ENCODE data around the gene CDH3.

The CDH3 gene

GRCh38 chr16:68642047-68642435, 3.1 kb upstream of the CDH3 start:
- TF ChIP-seq CTCF (IDR thresholded peaks at IDR 0.05; ENCODE audit: extremely low read depth, missing control alignments) = no peak
- no peak for DNase-seq (ENCODE audit: low spot score)

GRCh38 chr16:68642436-68643101, 2.5 kb upstream of the CDH3 start:
- TF ChIP-seq CTCF (IDR thresholded peaks at IDR 0.05; ENCODE audit: extremely low read depth, missing control alignments) = no peak
- peak; percentile 9 for DNase-seq (ENCODE audit: low spot score)

- DNase-seq (ENCODE audit: low spot score) = no peak
- TF ChIP-seq CTCF (IDR thresholded peaks at IDR 0.05; ENCODE audit: extremely low read depth, missing control alignments) = no peak
Measured at GRCh38 chr16:68643227-68643626, 1.9 kb upstream of the CDH3 start.

- no peak for TF ChIP-seq CTCF (IDR thresholded peaks at IDR 0.05; ENCODE audit: extremely low read depth, missing control alignments)
- DNase-seq (ENCODE audit: low spot score) = no peak
Measured at GRCh38 chr16:68643847-68644246, 1.3 kb upstream of the CDH3 start.

- DNase-seq (ENCODE audit: low spot score) = no peak
- no peak for TF ChIP-seq CTCF (IDR thresholded peaks at IDR 0.05; ENCODE audit: extremely low read depth, missing control alignments)
Measured at GRCh38 chr16:68644296-68644695, 814 bp upstream of the CDH3 start.

GRCh38 chr16:68645494-68646388, 631 bp downstream of the CDH3 start:
- DNase-seq (ENCODE audit: low spot score) = no peak
- TF ChIP-seq CTCF (IDR thresholded peaks at IDR 0.05; ENCODE audit: extremely low read depth, missing control alignments) = no peak

- TF ChIP-seq CTCF (IDR thresholded peaks at IDR 0.05; ENCODE audit: extremely low read depth, missing control alignments) = no peak
- DNase-seq (ENCODE audit: low spot score) = no peak
Measured at GRCh38 chr16:68646953-68647659, 2.0 kb downstream of the CDH3 start.
